Hepatocyte (in vitro differentiated cells): ENCODE data around the gene OPCML.

Experiments used
- EZH2phosphoT487 ChIP-seq: fragments of 200-600 bp; sonication (generic); IDR thresholded peaks from one replicate; pipeline ENCODE4 v1.6.1; 2018; ENCODE audit warnings: antibody characterized with exemption, mild to moderate bottlenecking, low read depth, moderate library complexity; ENCODE audit not compliant: unreplicated experiment, severe bottlenecking
- TF ChIP-seq, protein P1 (sequence below): fragments of 200-600 bp; sonication (generic); IDR thresholded peaks from 2 replicates; pipeline ENCODE4 v1.5.1; 2016; ENCODE audit warnings: antibody characterized with exemption, mild to moderate bottlenecking; ENCODE audit not compliant: poor library complexity

DNA sequence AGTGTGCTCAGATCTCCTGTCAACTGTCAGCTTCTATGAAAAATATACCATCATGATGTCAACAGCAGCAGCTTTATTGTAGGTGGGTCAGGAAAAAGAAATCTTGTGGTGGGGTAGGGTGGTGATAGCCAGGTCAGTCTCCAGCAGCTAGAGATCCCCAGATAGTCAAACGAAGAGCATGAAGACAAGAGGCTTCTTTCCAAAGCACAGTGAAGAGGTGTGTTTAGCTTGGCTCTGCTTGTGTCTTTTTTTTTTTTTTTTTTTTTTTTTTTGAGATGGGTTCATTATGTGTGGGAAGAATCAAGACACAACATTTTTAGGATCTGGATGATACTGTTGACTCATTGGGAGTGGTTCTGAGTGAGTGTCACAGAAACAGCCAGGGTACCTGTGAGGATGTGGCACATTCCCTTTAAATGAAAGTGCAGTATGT is 1086.4 kb downstream of the OPCML start:
- TF ChIP-seq, protein P1, sequence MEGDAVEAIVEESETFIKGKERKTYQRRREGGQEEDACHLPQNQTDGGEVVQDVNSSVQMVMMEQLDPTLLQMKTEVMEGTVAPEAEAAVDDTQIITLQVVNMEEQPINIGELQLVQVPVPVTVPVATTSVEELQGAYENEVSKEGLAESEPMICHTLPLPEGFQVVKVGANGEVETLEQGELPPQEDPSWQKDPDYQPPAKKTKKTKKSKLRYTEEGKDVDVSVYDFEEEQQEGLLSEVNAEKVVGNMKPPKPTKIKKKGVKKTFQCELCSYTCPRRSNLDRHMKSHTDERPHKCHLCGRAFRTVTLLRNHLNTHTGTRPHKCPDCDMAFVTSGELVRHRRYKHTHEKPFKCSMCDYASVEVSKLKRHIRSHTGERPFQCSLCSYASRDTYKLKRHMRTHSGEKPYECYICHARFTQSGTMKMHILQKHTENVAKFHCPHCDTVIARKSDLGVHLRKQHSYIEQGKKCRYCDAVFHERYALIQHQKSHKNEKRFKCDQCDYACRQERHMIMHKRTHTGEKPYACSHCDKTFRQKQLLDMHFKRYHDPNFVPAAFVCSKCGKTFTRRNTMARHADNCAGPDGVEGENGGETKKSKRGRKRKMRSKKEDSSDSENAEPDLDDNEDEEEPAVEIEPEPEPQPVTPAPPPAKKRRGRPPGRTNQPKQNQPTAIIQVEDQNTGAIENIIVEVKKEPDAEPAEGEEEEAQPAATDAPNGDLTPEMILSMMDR = no peak
- TF ChIP-seq EZH2phosphoT487 = no peak
